Hepatocyte (in vitro differentiated cells): ENCODE results near the gene MYH7B.

Experiments used
- EZH2 ChIP-seq: fragments of 200-600 bp; sonication (generic); IDR thresholded peaks from 2 replicates; pipeline ENCODE4 v1.6.1; 2016; ENCODE audit warnings: antibody characterized with exemption, mild to moderate bottlenecking, borderline replicate concordance
- EZH2phosphoT487 ChIP-seq: fragments of 200-600 bp; sonication (generic); IDR thresholded peaks from one replicate; pipeline ENCODE4 v1.6.1; 2018; ENCODE audit warnings: antibody characterized with exemption, mild to moderate bottlenecking, low read depth, moderate library complexity; ENCODE audit not compliant: unreplicated experiment, severe bottlenecking
- TF ChIP-seq, protein P1 (sequence below): fragments of 200-600 bp; sonication (generic); IDR thresholded peaks from 2 replicates; pipeline ENCODE4 v1.5.1; 2016; ENCODE audit warnings: antibody characterized with exemption, mild to moderate bottlenecking; ENCODE audit not compliant: poor library complexity

DNA sequence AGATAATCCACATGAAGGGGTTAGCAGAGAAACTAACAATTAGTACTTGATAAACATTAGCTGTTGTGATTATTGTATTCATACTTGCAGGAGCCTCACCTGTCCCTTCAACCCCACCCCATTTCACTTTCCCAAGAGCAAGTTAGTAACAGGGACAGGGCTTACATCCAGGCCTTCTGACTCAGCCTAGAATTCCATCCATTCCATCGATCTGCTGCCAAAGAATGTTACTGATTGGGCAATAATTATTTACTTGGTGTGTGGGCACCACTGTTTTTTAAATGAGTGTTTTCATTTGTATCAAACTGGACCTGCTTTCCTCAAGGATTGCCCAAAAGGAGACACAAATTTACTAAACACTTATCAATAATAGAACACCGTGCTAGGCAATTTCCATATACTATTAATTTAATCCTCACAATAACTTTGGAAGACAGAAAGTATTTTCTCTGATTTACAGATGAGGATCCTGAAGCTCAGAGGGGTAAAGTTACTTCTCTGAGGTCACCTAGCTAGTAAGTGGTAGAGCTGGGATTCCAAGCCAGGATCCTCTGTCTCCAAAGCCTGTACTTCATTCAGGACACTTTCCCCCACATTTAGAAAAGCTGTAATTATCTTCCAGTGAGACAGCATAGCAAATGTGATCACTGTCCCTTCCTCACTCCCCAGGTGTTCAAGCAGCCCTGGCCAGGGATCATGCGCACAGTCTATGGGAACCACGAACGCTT, 32.9 kb upstream of the MYH7B start:
- TF ChIP-seq, protein P1, sequence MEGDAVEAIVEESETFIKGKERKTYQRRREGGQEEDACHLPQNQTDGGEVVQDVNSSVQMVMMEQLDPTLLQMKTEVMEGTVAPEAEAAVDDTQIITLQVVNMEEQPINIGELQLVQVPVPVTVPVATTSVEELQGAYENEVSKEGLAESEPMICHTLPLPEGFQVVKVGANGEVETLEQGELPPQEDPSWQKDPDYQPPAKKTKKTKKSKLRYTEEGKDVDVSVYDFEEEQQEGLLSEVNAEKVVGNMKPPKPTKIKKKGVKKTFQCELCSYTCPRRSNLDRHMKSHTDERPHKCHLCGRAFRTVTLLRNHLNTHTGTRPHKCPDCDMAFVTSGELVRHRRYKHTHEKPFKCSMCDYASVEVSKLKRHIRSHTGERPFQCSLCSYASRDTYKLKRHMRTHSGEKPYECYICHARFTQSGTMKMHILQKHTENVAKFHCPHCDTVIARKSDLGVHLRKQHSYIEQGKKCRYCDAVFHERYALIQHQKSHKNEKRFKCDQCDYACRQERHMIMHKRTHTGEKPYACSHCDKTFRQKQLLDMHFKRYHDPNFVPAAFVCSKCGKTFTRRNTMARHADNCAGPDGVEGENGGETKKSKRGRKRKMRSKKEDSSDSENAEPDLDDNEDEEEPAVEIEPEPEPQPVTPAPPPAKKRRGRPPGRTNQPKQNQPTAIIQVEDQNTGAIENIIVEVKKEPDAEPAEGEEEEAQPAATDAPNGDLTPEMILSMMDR: no peak
- no peak for TF ChIP-seq EZH2
- no peak for TF ChIP-seq EZH2phosphoT487
